ENCODE measurements around the gene ULK4.

DNA sequence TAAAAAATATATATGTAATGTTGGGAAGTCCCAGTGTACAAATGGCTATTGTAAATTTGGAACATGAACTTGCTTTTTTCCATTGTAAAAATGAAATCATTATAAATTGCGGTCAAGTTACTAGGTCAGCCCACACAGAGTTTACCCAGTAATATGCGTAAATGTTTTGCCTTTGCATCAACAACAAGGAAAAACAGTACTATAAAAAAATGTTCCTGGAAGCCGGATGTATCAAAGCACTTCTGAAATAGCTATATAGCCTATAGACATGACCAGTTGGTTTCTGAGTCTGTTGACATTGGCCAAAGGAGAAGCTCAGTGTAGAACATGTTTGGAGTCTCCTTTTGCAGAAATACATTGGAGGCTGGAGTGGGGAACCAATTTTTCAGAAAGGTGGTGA is 739.4 kb downstream of the ULK4 start:
- no peak for TF ChIP-seq CTCF (IDR thresholded peaks at IDR 0.05)
- TF ChIP-seq POLR2A (IDR thresholded peaks at IDR 0.05), result no peak

All from lower leg skin (tissue), 3 donors.